HUES48 (cell line): ENCODE results near the gene TMEM69.
"Not testable (repeated sequence)": the region's sequence is repeated elsewhere in the genome, so short reads cannot be mapped to it uniquely, and the experiment has no call there.

ENCODE experiments used
- H3K27ac ChIP-seq: one replicate; pipeline ENCODE4 v1.7.0; 2013; ENCODE audit warnings: low read depth, low read length, inconsistent platforms
- H3K27me3 ChIP-seq: 2 replicates; pipeline ENCODE4 v1.6.1; 2013; ENCODE audit warnings: mild to moderate bottlenecking, low read length; ENCODE audit not compliant: control insufficient read depth, insufficient read depth
- H3K36me3 ChIP-seq: 2 replicates; pipeline ENCODE4 v1.6.1; 2013; ENCODE audit warnings: low read length; ENCODE audit not compliant: control insufficient read depth, insufficient read depth
- H3K4me1 ChIP-seq: 2 replicates; pipeline ENCODE4 v1.6.1; 2013; ENCODE audit warnings: mild to moderate bottlenecking, low read length; ENCODE audit not compliant: control insufficient read depth, insufficient read depth
- H3K4me3 ChIP-seq: 2 replicates; pipeline ENCODE4 v1.5.1; 2013; ENCODE audit warnings: mild to moderate bottlenecking, low read depth, low read length
- H3K9ac ChIP-seq: 2 replicates; pipeline ENCODE4 v1.6.1; 2013; ENCODE audit warnings: mild to moderate bottlenecking, low read depth, low read length, moderate library complexity
- H3K9me3 ChIP-seq: 2 replicates; pipeline ENCODE4 v1.6.1; 2013; ENCODE audit warnings: low read length; ENCODE audit not compliant: control insufficient read depth, insufficient read depth

TMEM69 gene

GRCh38 chr1:45716700-45717099 is 28.7 kb downstream of the TMEM69 start:
- Histone ChIP-seq H3K27me3 (no peaks in the 10 kb centered on the region), H3K27ac (no peak overlapping the region), H3K4me1 (no peaks in the 10 kb centered on the region), H3K9ac (no peak overlapping the region), H3K9me3 (no peaks in the 10 kb centered on the region), H3K4me3 (no peak overlapping the region), H3K36me3 (no peaks in the 10 kb centered on the region)

- H3K27me3 ChIP-seq, H3K9me3 ChIP-seq, H3K36me3 ChIP-seq, H3K4me1 ChIP-seq, H3K9ac ChIP-seq, H3K27ac ChIP-seq, H3K4me3 ChIP-seq: not testable (repeated sequence)
These were observed 29.4 kb downstream of the TMEM69 start for GRCh38 chr1:45717386-45717785.

- Histone ChIP-seq H3K4me3 (no peak overlapping the region), H3K36me3 (no peaks in the 10 kb centered on the region), H3K9me3 (no peaks in the 10 kb centered on the region), H3K27ac (no peak overlapping the region), H3K27me3 (no peaks in the 10 kb centered on the region), H3K4me1 (no peaks in the 10 kb centered on the region), H3K9ac (no peak overlapping the region)
These were observed 30.3 kb downstream of the TMEM69 start for GRCh38 chr1:45718289-45718688.

GRCh38 chr1:45721207-45721606 is 33.2 kb downstream of the TMEM69 start:
- no peak overlapping the region for H3K4me3 ChIP-seq
- H3K9ac ChIP-seq: no peak overlapping the region
- no peaks in the 10 kb centered on the region for H3K27me3 ChIP-seq
- H3K9me3 ChIP-seq: no peaks in the 10 kb centered on the region; the same call in 1 of the 2 replicates
- no peaks in the 10 kb centered on the region for H3K4me1 ChIP-seq
- H3K36me3 ChIP-seq: no peaks in the 10 kb centered on the region
- no peak overlapping the region for H3K27ac ChIP-seq

- H3K27ac ChIP-seq: no peak overlapping the region
- no peak overlapping the region for H3K4me3 ChIP-seq
- H3K4me1 ChIP-seq: no peaks in the 10 kb centered on the region
- H3K36me3 ChIP-seq: no peaks in the 10 kb centered on the region
- no peaks in the 10 kb centered on the region; the same call in 1 of the 2 replicates for H3K9me3 ChIP-seq
- H3K27me3 ChIP-seq: no peaks in the 10 kb centered on the region
- no peak overlapping the region for H3K9ac ChIP-seq
These were observed 34.8 kb downstream of the TMEM69 start for GRCh38 chr1:45722809-45723208.

GRCh38 chr1:45723248-45723930 is 35.4 kb downstream of the TMEM69 start:
- Histone ChIP-seq H3K27ac (no peak overlapping the region), H3K36me3 (no peaks in the 10 kb centered on the region)

GRCh38 chr1:45726007-45726406 is 38.0 kb downstream of the TMEM69 start:
- not testable (repeated sequence) for H3K27me3 ChIP-seq, H3K9ac ChIP-seq, H3K4me3 ChIP-seq, H3K27ac ChIP-seq, H3K36me3 ChIP-seq, H3K9me3 ChIP-seq
- H3K4me1 ChIP-seq: peaks cover 10% of the 10 kb centered on the region

More at GRCh38 chr1:45723248-45723930, 35.4 kb downstream of the TMEM69 start:
- Histone ChIP-seq H3K9me3 (no peaks in the 10 kb centered on the region; the same call in 1 of the 2 replicates), H3K4me1 (no peaks in the 10 kb centered on the region), H3K9ac (no peak overlapping the region), H3K4me3 (no peak overlapping the region), H3K27me3 (no peaks in the 10 kb centered on the region)

GRCh38 chr1:45730075-45730779 is 42.2 kb downstream of the TMEM69 start:
- Histone ChIP-seq H3K4me3 (no peak overlapping the region), H3K9ac (no peak overlapping the region), H3K36me3 (no peaks in the 10 kb centered on the region), H3K9me3 (no peaks in the 10 kb centered on the region; the same call in 1 of the 2 replicates), H3K27ac (no peak overlapping the region), H3K27me3 (no peaks in the 10 kb centered on the region), H3K4me1 (peaks cover 10% of the 10 kb centered on the region)

GRCh38 chr1:45730780-45731319 is 42.9 kb downstream of the TMEM69 start:
- Histone ChIP-seq H3K4me3 (no peak overlapping the region), H3K4me1 (peaks cover 10% of the 10 kb centered on the region), H3K27me3 (no peaks in the 10 kb centered on the region), H3K27ac (no peak overlapping the region), H3K9ac (no peak overlapping the region), H3K9me3 (no peaks in the 10 kb centered on the region; the same call in 1 of the 2 replicates), H3K36me3 (no peaks in the 10 kb centered on the region)

- peaks cover 7% of the 10 kb centered on the region; the same call in 1 of the 2 replicates for H3K36me3 ChIP-seq
- H3K4me3 ChIP-seq: no peak overlapping the region
- no peak overlapping the region for H3K27ac ChIP-seq
- H3K9me3 ChIP-seq: 0 out of 2 replicates have a peak, but pooled peaks cover 3% of the 10 kb centered on the region
- H3K9ac ChIP-seq: no peak overlapping the region
- no peaks in the 10 kb centered on the region for H3K4me1 ChIP-seq
- H3K27me3 ChIP-seq: no peaks in the 10 kb centered on the region
These were observed 51.2 kb downstream of the TMEM69 start for GRCh38 chr1:45739137-45739536.

GRCh38 chr1:45739641-45740156 is 51.7 kb downstream of the TMEM69 start:
- H3K4me3 ChIP-seq, H3K4me1 ChIP-seq, H3K27me3 ChIP-seq: not testable (repeated sequence)

More at GRCh38 chr1:45739641-45740156, 51.7 kb downstream of the TMEM69 start:
- not testable (repeated sequence) for H3K36me3 ChIP-seq, H3K9ac ChIP-seq, H3K9me3 ChIP-seq, H3K27ac ChIP-seq
